ENCODE results near the gene UBA52. TPM values are rescaled to one million over a fixed set of nuclear protein-coding genes. Genes with fewer than 3 reads are reported as not detected.

UBA52 gene
- total and polyA plus RNA-seq, 2 donors (not counting 1 experiment from before 2014, with no cell fraction given): 1,837 to 5,694 TPM

- peaks cover 0 to 23% of the 10 kb centered on the region in 2 experiments for H3K36me3 ChIP-seq (replicated peaks in 1 of 2; ENCODE audit: control extremely low read depth in 1 of 2, control insufficient read depth in 1 of 2, extremely low read depth in 1 of 2, insufficient read depth in 2 of 2, low read length in 1 of 2)
- Mint-ChIP-seq H3K4me1 (no peaks in the 10 kb centered on the region), H3K27ac (no peak overlapping the region), H3K9me3 (ENCODE audit: insufficient read depth) (no peaks in the 10 kb centered on the region), H3K4me3 (no peak overlapping the region), H3K27me3 (no peaks in the 10 kb centered on the region)
- POLR2A ChIA-PET: no interaction called here
- H3K9ac ChIP-seq (ENCODE audit: low read length): no peak overlapping the region
- intact Hi-C loops (cut with micrococcal nuclease): no loop called here
- H3K4me1 ChIP-seq (ENCODE audit: control insufficient read depth in 2 of 2, insufficient read depth in 2 of 2, low read length in 2 of 2): peaks cover 0 to under 1% of the 10 kb centered on the region in 2 donors
- H3K27ac ChIP-seq (ENCODE audit: low read length in 2 of 2): no peak overlapping the region
- CTCF ChIA-PET: interaction anchor here (1.2 to 1.4 kb wide), 3 partner anchors 9 to 60 kb away, joined by 3 to 7 read pairs (median 4); partner anchors contain the start of gene REX1BD
- H4K20me1 ChIP-seq (ENCODE audit: control insufficient read depth, insufficient read depth, low read length, poor library complexity, severe bottlenecking): peaks cover 5% of the 10 kb centered on the region
- H2AFZ ChIP-seq (ENCODE audit: insufficient read depth, low read depth, low read length, poor library complexity, severe bottlenecking): no peak overlapping the region
- no peak overlapping the region for H3K4me2 ChIP-seq (replicated peaks; ENCODE audit: low read depth, low read length, poor library complexity, severe bottlenecking)
- no peaks in the 10 kb centered on the region for H3K27me3 ChIP-seq (replicated peaks in 1 of 4; ENCODE audit: control extremely low read depth in 1 of 4, control insufficient read depth in 3 of 4, insufficient read depth in 4 of 4, low read length in 3 of 4)
- no peaks in the 10 kb centered on the region for H3K79me2 ChIP-seq (ENCODE audit: control insufficient read depth, insufficient read depth, low read length)
- DNase-seq (no peak), ATAC-seq (ENCODE audit: low read depth) (no peak)
- no peak overlapping the region for H3K4me3 ChIP-seq (ENCODE audit: control extremely low read depth in 1 of 5, extremely low read depth in 1 of 5, insufficient read depth in 1 of 5, low read depth in 2 of 5, low read length in 4 of 5)
- TF ChIP-seq CTCF (IDR thresholded peaks at IDR 0.05) (no peak), EZH2 (IDR thresholded peaks at IDR 0.05; ENCODE audit: borderline replicate concordance, insufficient read depth, low read depth, low read length, poor library complexity, severe bottlenecking) (no peak)
- 85% methylated on average over 7 of the region's 7 CpGs for WGBS (ENCODE audit: insufficient coverage)
- no peaks in the 10 kb centered on the region for H3K9me3 ChIP-seq (ENCODE audit: control extremely low read depth in 1 of 3, control insufficient read depth in 2 of 3, insufficient read depth in 1 of 3, low read length in 2 of 3)
These were observed 8.7 kb downstream of the UBA52 start for GRCh38 chr19:18580311-18580710.

- ChIA-PET CTCF (interaction anchor here (0.6 to 2.3 kb wide), 6 partner anchors 8 to 66 kb away, joined by 3 to 6 read pairs (median 3); partner anchors contain the start of genes KXD1 and UBA52), POLR2A (interaction anchor here (3.0 kb wide), 1 partner anchor 15 kb away, joined by 9 read pairs; the partner anchor contains the start of gene UBA52)
- intact Hi-C loops (cut with micrococcal nuclease): loop anchor here (5.0 kb wide), 1 partner anchor 44 kb away; the partner anchor contains the start of gene FKBP8
- Histone ChIP-seq H3K27ac (ENCODE audit: low read length in 2 of 2) (no peak overlapping the region), H3K4me1 (ENCODE audit: control insufficient read depth in 2 of 2, insufficient read depth in 2 of 2, low read length in 2 of 2) (peaks cover 18 to 39% of the 10 kb centered on the region in 2 donors), H3K4me2 (replicated peaks; ENCODE audit: low read depth, low read length, poor library complexity, severe bottlenecking) (no peak overlapping the region), H3K9me3 (ENCODE audit: control extremely low read depth in 1 of 3, control insufficient read depth in 2 of 3, insufficient read depth in 1 of 3, low read length in 2 of 3) (no peaks in the 10 kb centered on the region), H3K27me3 (replicated peaks in 1 of 4; ENCODE audit: control extremely low read depth in 1 of 4, control insufficient read depth in 3 of 4, insufficient read depth in 4 of 4, low read length in 3 of 4) (no peaks in the 10 kb centered on the region), H2AFZ (ENCODE audit: insufficient read depth, low read depth, low read length, poor library complexity, severe bottlenecking) (no peak overlapping the region), H4K20me1 (ENCODE audit: control insufficient read depth, insufficient read depth, low read length, poor library complexity, severe bottlenecking) (peaks cover 10% of the 10 kb centered on the region), H3K36me3 (replicated peaks in 1 of 2; ENCODE audit: control extremely low read depth in 1 of 2, control insufficient read depth in 1 of 2, extremely low read depth in 1 of 2, insufficient read depth in 2 of 2, low read length in 1 of 2) (peaks cover 0 to 6% of the 10 kb centered on the region in 2 experiments), H3K9ac (ENCODE audit: low read length) (no peak overlapping the region), H3K79me2 (ENCODE audit: control insufficient read depth, insufficient read depth, low read length) (no peaks in the 10 kb centered on the region), H3K4me3 (ENCODE audit: control extremely low read depth in 1 of 5, extremely low read depth in 1 of 5, insufficient read depth in 1 of 5, low read depth in 2 of 5, low read length in 4 of 5) (no peak overlapping the region)
- ATAC-seq (ENCODE audit: low read depth): no peak
- H3K9me3 Mint-ChIP-seq (ENCODE audit: insufficient read depth): no peaks in the 10 kb centered on the region
- peak overlapping the region; percentile 34 for H3K4me3 Mint-ChIP-seq
- TF ChIP-seq EZH2 (IDR thresholded peaks at IDR 0.05; ENCODE audit: borderline replicate concordance, insufficient read depth, low read depth, low read length, poor library complexity, severe bottlenecking) (no peak), CTCF (IDR thresholded peaks at IDR 0.05) (peak; percentile 29)
- peak; percentile 51 for DNase-seq
- 0% methylated on average over 1 of the region's 2 CpGs for WGBS (ENCODE audit: insufficient coverage)
- H3K27me3 Mint-ChIP-seq: no peaks in the 10 kb centered on the region
- peak overlapping the region; percentile 53 for H3K27ac Mint-ChIP-seq
- H3K4me1 Mint-ChIP-seq: peaks cover 28% of the 10 kb centered on the region
These were observed 14.6 kb downstream of the UBA52 start for GRCh38 chr19:18586306-18586705.

Data from B cell (primary cell).